Stimulated activated effector memory CD8-positive, alpha-beta T cell treated with anti-CD3 and anti-CD28 coated beads, Interleukin-12 subunit alpha, Interleukin-12 subunit beta, amount 100 ng/mL, for 72 hours (primary cell): ENCODE data around the gene PTK6.

ENCODE experiments used
- ATAC-seq: fragments of 150-1000 bp; cut with Tn5 transposase; 2 replicates; pipeline ENCODE4 v1.10.0; 2021
- DNase-seq, 2 donors: peaks; one replicate each; pipeline ENCODE4 v3.0.0; 2021 to 2022; ENCODE audit warnings: low spot score in 2 of 2
- H3K27ac Mint-ChIP-seq: one replicate; pipeline ENCODE4 v1.8.0; 2022; ENCODE audit warnings: mild to moderate bottlenecking, mixed read lengths
- H3K36me3 Mint-ChIP-seq: one replicate; pipeline ENCODE4 v1.8.0; 2022; ENCODE audit warnings: mild to moderate bottlenecking, mixed read lengths
- H3K4me1 Mint-ChIP-seq: one replicate; pipeline ENCODE4 v1.8.0; 2022; ENCODE audit warnings: mixed read lengths
- H3K4me3 Mint-ChIP-seq: one replicate; pipeline ENCODE4 v1.8.0; 2022; ENCODE audit warnings: mild to moderate bottlenecking, mixed read lengths
- H3K9me3 Mint-ChIP-seq: one replicate; pipeline ENCODE4 v1.8.0; 2022; ENCODE audit warnings: mixed read lengths

PTK6 gene

GRCh38 chr20:63504642-63505041 lies 32.5 kb downstream of the PTK6 start:
- DNase-seq (no peak), ATAC-seq (no peak)
- Mint-ChIP-seq H3K4me1 (peaks cover 20% of the 10 kb centered on the region), H3K36me3 (no peaks in the 10 kb centered on the region), H3K9me3 (peaks cover 4% of the 10 kb centered on the region), H3K27ac (no peak overlapping the region), H3K4me3 (no peak overlapping the region)

DNA sequence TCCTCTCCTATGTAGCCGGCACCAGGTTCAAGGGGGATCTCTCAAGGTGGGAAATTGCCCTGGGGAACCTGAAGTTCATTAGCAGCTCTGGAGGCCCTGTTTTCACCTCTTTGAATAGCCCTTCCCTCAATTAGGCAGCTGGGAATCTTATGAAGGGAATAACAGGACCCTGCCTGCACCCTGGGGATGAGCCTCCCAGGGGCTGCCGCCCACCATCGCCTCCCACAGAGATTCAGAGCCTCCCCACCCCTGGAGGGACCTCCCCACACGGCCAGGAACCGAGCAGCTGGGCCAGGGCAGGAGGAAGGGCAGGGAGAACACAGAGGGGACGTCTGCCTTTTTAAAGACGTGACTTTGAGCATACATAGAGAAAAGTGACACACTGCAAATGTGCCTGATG lies 33.7 kb downstream of the PTK6 start:
- DNase-seq, result no peak
- no peak overlapping the region for H3K27ac Mint-ChIP-seq
- ATAC-seq, result no peak
- H3K9me3 Mint-ChIP-seq, result peaks cover 4% of the 10 kb centered on the region
- H3K4me3 Mint-ChIP-seq, result no peak overlapping the region
- H3K36me3 Mint-ChIP-seq, result no peaks in the 10 kb centered on the region
- H3K4me1 Mint-ChIP-seq, result peaks cover 14% of the 10 kb centered on the region

DNA sequence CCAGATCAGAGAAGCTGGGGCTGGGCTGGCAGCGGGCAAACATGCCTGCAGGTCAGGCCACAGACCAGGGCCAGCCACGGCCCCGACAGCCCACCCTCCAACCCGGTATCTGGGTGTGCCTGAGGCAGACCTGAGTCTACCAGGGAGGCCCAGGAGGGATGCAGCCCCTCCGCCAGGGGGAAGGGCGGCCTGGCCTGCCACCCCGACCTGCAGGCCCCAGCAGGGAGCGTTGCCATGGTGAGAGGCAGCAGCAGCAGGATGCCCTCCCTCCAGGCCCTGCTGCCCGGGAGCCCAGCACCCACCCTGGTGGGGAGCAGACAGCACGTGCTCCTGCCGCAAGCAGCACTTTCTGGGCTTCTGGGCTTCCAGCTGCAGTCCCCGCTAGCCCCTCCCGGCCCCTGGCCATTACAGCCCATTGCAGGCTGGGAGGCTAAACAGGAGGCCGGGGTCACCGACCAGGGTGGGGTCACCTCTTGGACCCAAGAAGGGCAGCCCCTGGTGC lies 34.5 kb downstream of the PTK6 start:
- DNase-seq (no peak), ATAC-seq (no peak)
- Mint-ChIP-seq H3K9me3 (peaks cover 4% of the 10 kb centered on the region), H3K4me3 (no peak overlapping the region), H3K27ac (no peak overlapping the region), H3K36me3 (no peaks in the 10 kb centered on the region), H3K4me1 (peaks cover 8% of the 10 kb centered on the region)

- peaks cover 5% of the 10 kb centered on the region for H3K4me1 Mint-ChIP-seq
- no peak for DNase-seq
- peaks cover 4% of the 10 kb centered on the region for H3K9me3 Mint-ChIP-seq
- H3K36me3 Mint-ChIP-seq, result no peaks in the 10 kb centered on the region
- H3K4me3 Mint-ChIP-seq, result no peak overlapping the region
- H3K27ac Mint-ChIP-seq, result no peak overlapping the region
- no peak for ATAC-seq
Measured at GRCh38 chr20:63501818-63502670, 35.1 kb downstream of the PTK6 start.

GRCh38 chr20:63500902-63501817 lies 36.0 kb downstream of the PTK6 start:
- ATAC-seq (no peak), DNase-seq (no peak)
- H3K27ac Mint-ChIP-seq, result no peak overlapping the region
- no peaks in the 10 kb centered on the region for H3K36me3 Mint-ChIP-seq
- no peaks in the 10 kb centered on the region for H3K4me1 Mint-ChIP-seq
- no peak overlapping the region for H3K4me3 Mint-ChIP-seq
- peaks cover 4% of the 10 kb centered on the region for H3K9me3 Mint-ChIP-seq

DNA sequence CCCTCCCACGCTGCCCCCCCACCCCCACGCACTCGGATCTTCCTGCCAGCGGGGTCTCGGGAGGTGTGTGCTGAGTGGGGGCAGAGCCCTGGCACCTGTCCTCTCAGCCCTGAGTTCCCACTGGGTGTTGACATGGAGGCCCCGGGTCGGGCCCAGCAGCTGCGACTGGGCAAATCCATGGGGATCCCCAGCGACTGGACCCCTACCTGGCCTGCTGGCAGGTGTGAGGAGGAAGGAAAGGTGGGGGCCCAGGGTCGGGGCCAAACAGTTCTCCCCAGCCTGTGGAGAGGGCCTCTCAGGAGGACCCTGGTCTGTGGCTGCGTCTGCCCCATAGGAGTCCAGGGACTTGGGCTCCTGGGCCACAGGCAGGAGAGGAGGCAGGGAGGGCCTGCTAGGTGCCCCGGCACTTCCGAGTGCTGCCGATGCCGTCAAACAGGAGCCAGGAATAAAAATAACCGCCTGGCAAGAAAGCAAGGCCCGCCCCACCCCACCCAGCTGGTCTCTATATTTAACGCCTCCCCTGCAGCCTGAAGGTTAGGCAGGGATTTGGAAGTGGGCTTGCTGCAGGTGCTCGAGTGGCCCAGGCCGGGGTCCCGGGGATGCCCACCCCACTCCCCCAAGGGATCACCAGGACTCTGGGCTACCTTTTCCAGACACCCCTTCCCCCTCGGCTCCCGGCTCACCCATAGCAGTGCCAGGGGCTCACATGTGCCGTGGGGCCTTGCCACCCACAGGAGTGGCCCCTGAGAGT lies 36.9 kb downstream of the PTK6 start:
- Mint-ChIP-seq H3K4me3 (peak overlapping the region; percentile 10), H3K27ac (no peak overlapping the region), H3K9me3 (peaks cover 4% of the 10 kb centered on the region), H3K36me3 (no peaks in the 10 kb centered on the region), H3K4me1 (no peaks in the 10 kb centered on the region)
- ATAC-seq (no peak), DNase-seq (no peak)

DNA sequence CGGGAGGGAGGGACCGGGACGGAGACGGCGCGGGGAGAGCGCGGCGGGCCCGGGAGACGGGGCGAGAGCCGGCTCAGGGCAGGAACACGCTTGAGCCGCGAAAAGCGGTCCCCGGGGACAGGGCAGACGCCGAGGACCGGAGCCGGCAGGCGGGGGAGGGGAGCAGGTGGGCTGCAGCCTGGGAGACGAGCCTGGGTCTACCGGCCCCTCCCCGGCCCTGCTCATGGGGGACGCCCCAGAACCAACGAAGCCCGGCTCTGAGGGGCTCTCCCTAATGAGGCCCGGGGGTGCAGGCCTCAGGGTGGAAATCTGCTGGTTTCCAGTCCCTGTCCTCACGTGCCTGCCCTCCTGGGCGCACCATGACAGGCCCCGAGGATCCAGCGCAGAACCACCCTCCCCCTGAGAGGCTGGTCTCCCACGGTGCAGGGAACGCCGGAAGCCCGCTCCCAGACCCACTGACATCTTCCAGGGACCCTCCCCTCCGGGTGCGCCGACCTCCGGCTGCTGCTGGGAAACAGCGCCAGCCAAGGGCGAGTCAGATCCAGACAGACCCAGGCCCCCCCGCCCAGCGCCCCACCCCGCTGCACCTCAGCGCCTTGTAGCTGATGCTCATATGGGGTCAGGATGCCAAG lies 37.7 kb downstream of the PTK6 start:
- Mint-ChIP-seq H3K4me3 (peak overlapping the region; percentile 10), H3K9me3 (no peaks in the 10 kb centered on the region)
- DNase-seq, result no peak

DNA sequence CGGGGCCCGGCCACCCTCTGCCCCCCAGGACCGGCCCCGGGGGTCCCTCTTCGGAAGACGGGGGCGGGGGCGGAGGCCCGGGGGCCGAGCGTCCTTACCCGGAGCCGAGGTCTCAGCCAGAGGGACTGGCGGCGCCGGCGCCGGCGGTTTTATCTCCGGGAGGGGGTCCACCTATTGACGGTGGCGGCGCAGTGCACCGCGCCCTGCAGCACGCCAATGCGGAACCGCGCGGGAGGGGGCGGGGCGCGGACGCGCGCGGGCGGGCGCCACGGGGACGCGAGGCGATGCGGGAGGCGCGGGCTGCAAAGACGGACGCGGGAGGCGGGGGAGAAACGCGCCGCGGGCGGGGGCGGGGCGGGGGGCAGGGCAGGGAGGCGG lies 38.2 kb downstream of the PTK6 start, which contains the start of gene EEF1A2:
Gene EEF1A2, minus strand, starts transcription at position 124 of the 378 bp plus-strand sequence. CDS start 1,320 bp downstream, outside the sequence.
- Mint-ChIP-seq H3K4me3 (peak within 1 kb of the TSS; percentile 50), H3K9me3 (no peaks in the 10 kb centered on the region), H3K36me3 (no peaks in the 10 kb centered on the region), H3K4me1 (no peaks in the 10 kb centered on the region), H3K27ac (no peak within 1 kb of the TSS)
- DNase-seq (no peak), ATAC-seq (peak; percentile 27)

More for the DNA sequence above, 37.7 kb downstream of the PTK6 start:
- Mint-ChIP-seq H3K36me3 (no peaks in the 10 kb centered on the region), H3K27ac (no peak overlapping the region), H3K4me1 (no peaks in the 10 kb centered on the region)
- ATAC-seq, result no peak

DNA sequence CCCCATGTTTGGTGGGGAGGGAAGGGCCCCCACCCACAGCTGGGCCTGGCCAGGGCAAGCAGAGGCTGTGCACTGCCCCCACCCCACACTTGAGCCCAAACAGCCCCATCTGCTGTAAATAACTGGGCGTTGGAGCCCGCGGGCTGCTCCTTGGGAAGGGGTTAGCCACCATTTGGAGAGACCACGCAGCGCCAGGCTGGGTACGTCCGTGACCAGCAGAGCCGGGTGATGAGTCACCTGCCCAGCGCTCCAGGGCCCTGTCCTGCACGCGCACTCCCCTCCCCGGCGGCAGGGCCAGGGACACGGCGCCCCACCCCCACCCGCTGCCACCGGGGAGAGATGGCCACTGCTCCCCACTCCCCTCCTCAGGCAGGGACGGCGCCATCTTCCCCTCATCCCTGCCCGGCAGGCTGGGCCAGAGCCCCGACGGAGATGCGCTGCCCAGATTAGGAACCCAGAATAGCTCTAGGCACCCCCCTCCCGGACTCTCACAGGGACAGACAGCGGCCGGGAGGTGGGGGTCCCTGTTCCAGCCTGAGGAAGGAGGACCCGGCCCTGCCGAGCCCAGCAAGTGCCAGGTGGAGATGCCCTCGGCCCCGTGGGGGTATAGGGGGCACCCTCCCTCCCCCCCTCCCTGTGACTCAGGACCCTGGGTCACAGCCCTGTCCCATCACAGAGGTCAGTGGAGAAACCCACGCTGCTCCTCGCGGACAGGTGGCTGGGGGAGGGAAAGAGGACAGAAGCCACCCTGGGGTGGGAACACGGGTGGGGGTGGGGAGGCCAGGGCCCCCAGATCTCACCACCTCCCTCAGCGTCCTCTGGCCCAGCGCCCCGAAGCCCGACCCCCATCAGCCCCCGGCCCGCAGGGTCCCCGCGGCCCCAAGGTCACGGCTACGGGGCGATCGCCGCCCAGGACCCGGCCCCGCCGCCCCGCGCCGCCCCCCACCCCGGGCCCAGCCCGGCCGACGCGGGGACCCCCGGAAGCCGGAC lies 38.9 kb downstream of the PTK6 start:
- ATAC-seq, result no peak
- Mint-ChIP-seq H3K9me3 (no peaks in the 10 kb centered on the region), H3K4me1 (no peaks in the 10 kb centered on the region), H3K36me3 (no peaks in the 10 kb centered on the region), H3K4me3 (peak overlapping the region; percentile 50), H3K27ac (no peak overlapping the region)
- no peak for DNase-seq

GRCh38 chr20:63497138-63497945 lies 39.8 kb downstream of the PTK6 start:
- no peak for DNase-seq
- H3K4me3 Mint-ChIP-seq, result peak overlapping the region; percentile 50
- no peaks in the 10 kb centered on the region for H3K4me1 Mint-ChIP-seq
- no peak overlapping the region for H3K27ac Mint-ChIP-seq
- no peaks in the 10 kb centered on the region for H3K9me3 Mint-ChIP-seq
- ATAC-seq, result no peak
- peaks cover 2% of the 10 kb centered on the region for H3K36me3 Mint-ChIP-seq

DNA sequence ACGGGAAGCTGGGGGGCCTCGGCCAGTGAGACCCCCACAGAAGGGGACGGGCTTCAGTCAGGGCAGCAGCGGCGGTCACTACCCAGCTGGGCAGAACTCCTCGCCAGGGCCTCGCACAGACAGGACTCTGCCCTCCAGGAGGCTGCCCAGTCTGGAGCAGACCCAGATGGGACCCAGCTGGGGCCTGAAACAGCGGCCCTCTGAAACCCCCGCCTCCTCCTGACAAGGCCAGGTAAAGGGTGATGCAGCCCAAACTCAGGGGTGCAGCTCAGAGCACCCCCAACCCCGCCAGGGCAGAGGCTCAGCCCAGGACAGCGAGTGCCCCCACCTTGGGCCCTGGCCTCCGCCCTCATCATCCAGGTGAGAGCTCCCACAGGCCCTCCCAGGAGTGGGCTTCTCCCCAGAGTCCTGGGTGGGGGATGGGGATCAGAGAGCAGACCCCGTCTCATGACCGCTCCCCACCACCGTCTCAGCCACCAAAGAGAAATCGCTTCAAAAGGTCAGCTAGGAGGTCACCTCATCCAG lies 40.5 kb downstream of the PTK6 start:
- H3K9me3 Mint-ChIP-seq, result no peaks in the 10 kb centered on the region
- ATAC-seq (peak; percentile 20), DNase-seq (no peak)
- H3K27ac Mint-ChIP-seq, result no peak overlapping the region
- H3K4me3 Mint-ChIP-seq, result peak overlapping the region; percentile 50
- H3K36me3 Mint-ChIP-seq, result peaks cover 8% of the 10 kb centered on the region
- H3K4me1 Mint-ChIP-seq, result no peaks in the 10 kb centered on the region

DNA sequence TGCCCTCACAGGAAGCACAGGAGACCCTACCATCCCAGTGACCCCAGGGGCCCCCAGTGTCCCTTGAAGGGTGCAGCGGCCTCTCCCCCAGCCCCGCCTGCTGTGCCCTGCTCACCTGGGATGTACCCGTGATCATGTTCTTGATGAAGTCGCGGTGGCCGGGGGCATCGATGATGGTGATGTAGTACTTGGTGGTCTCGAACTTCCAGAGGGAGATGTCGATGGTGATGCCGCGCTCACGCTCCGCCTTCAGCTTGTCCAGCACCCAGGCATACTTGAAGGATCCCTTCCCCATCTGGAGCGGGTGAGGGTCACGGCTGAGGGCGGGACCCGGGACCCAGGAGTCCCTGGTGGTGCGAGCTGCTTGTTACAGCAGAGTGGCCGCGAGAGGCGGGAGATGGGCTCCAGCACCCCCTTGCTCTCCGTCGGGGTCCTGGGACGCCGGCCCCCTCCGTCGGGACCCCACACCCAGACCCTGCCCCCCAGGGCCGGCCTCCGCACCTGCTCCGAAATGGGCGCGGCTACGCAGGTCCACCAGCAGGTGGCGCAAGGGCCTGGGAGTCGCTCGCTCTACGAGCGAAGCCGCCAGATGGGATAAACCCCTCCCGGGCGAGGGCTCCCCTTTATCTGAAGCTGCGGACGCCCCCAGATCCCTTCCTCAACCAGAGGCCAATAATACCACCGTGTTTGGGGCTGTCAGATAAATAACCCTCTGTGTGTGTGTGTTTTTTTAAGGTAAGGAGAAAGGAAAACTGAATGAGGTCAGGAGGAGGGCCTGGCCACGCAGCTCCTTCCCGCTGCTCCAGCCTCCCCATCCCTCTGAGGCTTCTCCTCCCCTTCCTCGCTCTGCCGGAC lies 41.2 kb downstream of the PTK6 start:
- H3K27ac Mint-ChIP-seq, result peak overlapping the region; percentile 26
- peak; percentile 70 for ATAC-seq
- H3K36me3 Mint-ChIP-seq, result peaks cover 15% of the 10 kb centered on the region
- no peaks in the 10 kb centered on the region for H3K9me3 Mint-ChIP-seq
- peak; percentile 83 for DNase-seq
- H3K4me1 Mint-ChIP-seq, result no peaks in the 10 kb centered on the region
- H3K4me3 Mint-ChIP-seq, result peak overlapping the region; percentile 50
